Stimulated activated CD4-positive, alpha-beta T cell treated with anti-CD3 and anti-CD28 coated beads, Interleukin-12 subunit alpha, Interleukin-12 subunit beta, amount 100 ng/mL, for 4 hours (primary cell): ENCODE results near the gene AUTS2.

Experiments used
- DNase-seq: peaks from one replicate; pipeline ENCODE4 v3.0.0-alpha.2; 2020

Gene AUTS2

DNA sequence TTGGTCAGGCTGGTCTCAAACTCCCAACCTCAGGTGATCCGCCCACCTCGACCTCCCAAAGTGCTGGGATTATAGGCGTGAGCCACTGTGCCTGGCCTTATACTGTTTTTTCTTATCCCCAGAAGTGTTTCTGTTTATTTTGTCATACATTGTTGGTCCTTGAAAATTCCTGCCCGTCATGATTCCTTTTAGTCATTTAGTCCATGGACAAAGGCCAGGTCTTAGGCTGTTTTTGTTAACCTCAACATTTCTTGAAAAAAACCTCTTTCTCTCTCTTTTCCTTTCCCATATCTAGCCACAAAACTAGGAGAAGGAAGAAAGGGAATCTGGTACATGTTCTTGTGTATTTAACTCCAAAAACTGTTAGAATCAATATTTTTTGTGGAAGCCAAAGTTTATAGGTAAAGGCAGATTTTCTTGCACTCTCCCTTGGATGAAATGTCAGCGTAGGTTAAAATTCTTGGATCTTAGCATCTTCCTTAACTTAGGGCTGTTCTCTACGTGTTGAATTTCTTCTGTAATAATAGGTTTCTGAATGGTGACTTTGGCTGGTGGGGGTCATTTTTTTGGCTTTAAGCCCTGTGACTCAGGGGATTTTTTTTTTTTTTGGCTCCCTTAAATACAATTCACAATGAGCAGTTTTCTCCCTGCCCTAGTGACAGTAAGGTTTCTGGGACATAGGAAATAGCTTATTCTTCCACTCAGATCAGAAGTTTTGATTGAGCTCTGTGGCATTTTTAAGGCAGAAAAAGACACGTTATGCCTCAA lies 500.8 kb downstream of the AUTS2 start:
- DNase-seq = no peak

DNA sequence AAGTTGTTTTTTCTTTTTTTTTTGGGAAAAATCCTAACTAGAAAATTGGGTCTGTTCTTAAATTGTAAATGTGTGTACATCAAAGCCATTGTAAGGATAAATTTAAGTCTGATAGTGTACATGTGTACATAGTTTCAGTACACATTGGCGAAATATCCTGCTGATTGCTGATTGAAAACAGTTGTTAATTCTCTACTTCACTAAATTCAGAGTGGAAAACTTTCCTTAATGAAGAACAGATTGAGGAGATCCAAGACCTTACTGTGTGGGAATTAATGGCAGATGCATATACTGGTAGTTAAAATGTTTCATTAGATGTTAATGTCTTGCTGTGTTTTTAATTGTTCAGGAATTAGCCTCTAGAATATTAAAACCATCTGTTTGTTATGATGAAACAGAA lies 506.0 kb downstream of the AUTS2 start:
- DNase-seq = no peak

DNA sequence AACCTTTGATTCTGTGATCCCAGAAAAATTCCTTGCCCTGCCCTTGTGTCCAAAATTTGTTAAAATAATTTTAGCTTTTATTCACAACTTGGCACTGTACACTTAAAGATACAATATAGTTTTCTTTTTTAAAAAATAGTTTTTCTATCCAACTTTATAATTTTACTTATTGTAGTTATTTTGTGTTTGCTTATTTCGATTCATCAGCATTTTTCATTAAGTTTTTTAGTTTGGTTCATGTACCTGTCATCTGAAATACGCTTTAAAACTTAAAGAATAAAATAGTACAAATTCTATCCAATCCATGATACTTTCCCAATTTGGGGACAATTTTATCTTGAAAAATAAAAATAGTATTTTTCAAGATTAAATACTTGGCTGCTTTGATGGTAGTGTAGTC lies 514.8 kb downstream of the AUTS2 start:
- DNase-seq = no peak

DNA sequence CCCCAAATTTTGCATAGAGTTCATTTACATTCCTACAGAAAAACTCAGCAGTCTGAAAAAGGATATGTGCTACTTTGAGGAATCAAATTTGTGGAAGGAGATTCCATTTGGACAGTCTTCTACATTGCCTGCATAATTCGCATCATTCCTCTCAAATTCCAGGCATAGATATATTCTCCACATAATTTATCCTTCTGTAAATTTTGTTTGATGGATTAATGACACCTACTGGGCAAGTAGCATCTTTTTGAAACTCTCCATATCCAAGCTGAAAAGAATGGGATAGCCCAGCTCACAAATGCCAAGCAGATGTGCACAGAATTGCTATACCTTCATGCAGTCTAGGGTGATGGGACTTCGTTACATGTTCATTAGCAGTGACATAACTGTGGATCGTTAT lies 515.3 kb downstream of the AUTS2 start:
- no peak for DNase-seq

DNA sequence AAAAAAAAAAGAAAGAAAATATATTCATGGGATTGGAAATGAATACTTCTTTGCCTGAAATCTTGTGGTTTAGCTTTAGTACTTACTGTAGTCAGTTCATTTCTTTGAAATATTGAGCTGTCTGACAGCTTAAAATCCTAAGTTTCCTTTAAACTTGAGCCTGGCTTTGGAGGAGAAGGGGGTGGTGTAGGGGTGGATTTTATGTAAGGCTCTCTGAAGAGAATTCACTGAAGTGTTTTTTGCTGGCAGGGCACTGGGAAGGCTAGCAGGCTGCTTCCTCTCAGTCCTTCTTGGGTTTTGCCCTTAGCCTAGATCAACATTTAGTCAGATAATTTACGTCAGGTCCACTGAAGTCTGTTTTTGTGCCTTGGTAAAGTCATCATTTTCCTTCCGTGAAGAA lies 516.5 kb downstream of the AUTS2 start:
- no peak for DNase-seq

DNA sequence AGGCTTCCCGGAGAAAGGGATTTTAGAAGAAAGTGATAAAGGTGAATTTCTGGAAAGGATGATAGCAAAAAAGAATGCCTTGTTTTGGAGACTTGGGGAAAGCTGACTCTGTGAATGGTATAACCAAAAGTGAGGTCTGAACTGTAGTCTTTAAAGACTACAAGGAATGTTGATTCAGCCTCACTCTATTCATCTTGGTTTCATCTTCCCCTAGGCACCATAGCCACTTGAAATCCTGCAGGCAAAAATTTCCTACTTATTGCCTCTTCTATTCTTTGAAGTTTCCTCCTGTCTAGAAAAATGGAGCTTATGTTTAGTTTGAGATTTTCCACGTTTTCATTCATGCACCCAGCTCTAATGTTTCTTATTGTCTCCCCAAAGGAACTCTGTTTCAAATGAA lies 518.0 kb downstream of the AUTS2 start:
- DNase-seq = no peak

DNA sequence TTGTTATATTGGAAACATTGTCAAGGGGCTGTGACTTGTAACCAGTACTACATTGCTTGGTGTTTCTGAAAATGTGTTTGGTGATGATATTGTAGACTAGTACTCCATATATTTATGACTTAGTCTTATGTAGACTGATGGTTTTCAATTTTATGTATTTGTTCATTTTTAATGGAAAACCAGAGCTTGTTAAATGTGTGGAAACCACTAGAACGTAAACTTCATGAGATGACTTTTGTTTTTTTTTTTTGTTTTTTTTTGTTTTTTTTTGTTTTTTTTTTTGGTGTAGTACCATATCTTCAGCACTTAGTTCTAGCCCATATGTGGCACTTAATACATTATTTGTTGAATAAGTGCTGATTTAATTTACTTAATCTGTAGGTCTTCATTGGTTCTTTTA lies 518.6 kb downstream of the AUTS2 start:
- no peak for DNase-seq

DNA sequence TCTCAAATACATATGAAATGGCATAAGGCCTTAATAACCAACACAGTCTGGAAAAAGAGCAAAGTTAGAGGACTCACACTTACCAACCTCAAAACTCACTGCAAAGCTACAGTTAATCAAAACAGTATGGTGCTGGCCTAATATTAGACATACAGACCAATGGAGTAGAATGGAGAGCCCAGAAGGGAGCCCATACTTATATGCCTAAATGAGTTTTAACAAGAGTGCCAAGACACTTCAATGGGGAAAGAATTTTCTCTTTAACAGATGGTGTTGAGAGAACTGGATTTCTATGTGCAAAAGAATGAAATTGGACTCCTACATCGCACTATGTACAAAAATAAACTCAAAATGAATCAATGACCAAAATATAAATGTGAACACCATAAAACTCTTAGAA lies 522.6 kb downstream of the AUTS2 start:
- DNase-seq = no peak

DNA sequence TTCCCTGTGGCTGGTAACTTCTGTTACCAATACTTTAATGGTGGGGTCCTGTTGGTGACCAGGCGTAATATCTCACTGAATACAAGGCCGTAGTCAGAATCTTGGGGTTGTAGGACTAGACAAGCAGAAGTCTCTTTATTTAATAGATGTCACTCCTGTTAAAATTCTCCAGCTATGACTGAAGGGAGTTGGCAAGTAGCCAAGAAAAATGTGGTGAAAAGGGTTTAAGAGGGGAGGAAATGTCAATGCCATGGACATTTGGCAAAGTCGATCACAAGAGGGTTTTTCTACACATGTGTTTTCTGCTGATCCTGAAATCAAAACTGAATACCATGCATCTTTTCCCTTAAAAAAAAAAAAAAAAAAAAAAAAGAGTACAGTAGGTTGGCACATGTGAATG lies 533.5 kb downstream of the AUTS2 start:
- no peak for DNase-seq

DNA sequence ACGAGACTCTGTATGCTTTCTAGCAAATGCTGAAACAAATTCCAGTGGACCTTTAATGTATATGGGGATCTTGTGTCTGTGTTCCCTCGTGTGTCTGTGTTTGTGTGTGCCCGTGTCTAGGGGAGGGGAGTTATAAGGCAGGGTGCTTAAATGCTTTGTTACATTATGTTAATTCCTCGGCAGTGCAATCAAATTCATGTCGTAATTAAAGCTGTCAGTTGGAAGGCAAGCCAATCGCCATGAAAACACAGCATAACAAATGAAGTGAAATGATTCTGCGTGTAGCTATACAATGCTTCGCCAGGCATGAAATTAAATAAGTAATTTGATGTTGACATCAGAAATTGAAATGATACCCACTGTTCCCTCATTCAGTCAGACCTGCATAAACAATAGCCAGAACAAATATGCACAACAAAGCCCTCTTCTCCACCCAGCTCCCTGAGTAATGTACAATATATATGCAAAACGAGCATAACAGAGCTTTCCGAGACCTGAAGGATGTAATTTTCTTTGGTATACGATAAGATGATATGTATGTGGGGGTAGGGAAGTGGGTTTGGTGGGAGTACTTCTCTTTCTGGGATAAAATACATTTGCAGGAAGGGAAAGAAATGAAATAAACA lies 534.1 kb downstream of the AUTS2 start:
- no peak for DNase-seq

DNA sequence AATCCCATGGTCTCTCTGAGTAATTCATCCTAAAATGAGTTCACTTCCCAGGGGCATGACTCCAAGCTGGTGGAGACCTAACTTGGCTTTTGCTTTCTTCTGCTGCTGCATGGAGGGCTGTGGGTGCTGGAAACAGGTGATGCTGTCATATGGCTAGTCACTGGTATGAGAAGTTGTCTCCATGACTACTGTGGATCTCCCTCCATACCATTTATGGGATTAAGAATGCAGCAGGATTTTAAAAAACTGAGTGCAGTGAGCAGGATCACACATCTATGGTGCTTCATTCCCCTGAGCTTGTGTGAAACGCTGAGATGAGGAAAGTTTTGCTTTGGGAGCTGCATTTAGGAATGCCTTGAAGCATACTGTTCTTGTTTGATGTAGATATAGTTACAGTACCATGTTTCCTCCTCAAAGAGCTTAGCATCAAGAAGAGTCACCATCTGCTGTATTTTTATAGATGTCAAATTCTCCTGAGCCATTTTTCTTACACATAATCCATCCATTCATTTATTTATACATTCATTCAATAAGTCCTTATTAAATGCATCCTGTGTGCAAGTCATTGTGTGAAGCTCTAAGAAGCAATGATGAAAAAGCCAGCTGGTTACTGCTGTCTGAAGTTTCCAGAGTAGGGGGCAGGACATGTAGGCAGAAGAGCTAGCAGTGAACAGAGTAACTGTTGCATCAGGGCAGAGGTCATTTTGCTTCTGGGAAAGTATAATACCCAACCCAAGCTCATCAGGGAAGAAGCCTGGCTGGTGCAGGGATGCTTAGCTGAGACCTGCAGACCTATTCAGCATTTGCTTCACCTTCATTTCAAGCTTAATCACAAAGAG lies 534.8 kb downstream of the AUTS2 start:
- no peak for DNase-seq

DNA sequence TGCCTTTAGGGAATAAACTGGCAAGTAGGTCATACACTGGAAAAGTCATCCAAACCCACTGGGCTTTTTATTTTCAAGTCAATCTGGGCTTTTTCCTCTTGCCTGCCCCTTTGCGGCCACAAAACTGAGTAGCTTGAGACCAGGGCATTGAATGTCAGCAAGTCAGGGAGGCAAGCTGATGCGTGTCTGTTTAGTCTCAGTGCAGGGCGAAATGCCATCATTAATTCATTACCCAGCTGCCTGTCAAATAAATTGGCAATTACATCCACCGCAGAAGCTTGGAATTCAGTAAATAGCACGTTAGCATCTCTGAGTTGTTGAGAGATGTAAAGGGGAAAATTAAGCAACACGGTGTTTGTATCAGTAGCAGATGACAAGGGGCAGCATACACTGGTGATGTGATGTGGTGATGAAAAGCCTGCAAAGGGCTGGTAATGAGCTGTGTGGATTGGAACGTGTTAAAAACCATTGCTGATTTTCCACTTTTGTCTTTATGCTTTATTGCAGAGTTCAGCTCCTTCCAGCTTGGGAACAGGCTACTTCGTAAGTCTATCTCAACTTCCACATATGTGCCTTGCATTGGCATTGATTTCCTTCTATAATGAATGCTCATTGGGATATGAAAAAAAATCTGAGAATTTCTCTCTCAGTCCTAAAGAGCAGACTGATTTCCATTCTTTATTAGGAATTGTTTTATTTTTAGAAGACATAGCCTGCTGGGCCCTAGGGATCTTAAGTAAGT lies 535.9 kb downstream of the AUTS2 start:
- no peak for DNase-seq

DNA sequence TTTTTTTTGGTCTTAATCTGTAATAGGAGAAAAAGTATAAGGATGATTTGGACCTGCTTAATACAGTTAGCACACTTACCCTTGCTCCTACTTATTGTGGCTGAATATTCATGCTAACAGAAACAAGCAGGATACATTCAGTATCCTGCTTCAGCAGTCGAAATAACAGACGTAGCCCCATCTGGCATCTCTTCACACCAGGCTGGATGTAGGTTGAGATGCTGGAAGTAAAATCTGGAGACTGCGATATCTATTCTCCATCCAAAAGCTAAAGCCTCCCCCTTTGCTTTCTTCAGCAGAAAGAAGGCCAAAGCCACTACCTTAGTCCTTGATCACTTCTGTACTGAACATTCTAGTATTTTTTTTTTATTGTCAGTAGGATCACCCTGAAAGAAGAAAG lies 537.4 kb downstream of the AUTS2 start:
- no peak for DNase-seq

DNA sequence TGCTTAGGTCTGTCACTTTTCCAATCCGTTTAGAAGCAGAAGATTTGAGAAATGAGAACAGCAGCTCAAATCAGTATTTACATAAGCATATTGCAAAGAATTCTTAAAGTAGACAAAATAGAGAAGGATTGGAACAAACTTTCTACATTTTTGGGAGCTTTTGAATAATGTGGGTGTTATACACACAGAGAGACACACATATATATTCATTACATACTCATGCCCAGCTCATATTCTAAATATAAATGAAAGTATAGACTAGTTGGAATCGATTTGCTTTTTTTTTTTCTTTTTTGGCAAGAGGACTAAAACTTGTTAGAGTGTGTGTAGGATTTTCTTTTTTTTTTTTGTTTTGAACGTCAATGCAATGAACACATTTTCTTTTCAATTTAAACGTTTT lies 538.9 kb downstream of the AUTS2 start:
- DNase-seq = no peak

DNA sequence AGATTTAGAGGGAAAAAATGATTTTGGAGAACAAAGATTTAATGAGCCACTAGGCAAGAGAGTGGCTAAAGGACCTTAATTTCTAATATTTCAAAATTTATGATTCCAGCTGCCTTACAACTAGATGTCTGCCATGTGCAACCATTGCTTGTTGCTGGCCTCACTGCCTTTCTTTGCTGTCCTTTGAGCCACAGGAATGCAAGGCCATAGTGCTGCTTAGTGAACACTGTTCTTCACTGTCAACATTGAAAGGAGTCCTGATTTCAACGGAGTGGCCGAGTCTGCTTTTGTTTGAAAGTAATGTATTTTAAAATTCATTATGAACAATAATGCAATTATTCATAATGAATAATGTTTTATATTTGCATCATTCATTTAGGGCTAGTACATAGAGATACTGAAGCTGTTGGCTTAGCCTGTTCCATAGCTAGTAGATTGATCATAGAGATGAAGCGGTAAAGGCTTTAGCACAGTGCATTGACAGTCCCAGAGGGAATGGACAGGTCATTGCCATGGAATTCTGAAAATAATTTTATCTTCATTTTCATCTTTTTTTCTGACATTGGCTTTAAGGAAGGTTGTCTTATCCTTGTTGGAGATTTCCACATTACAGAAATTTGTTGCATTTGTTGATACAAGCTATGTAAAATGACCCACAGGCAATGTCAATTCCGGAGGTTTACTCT lies 544.1 kb downstream of the AUTS2 start:
- no peak for DNase-seq

DNA sequence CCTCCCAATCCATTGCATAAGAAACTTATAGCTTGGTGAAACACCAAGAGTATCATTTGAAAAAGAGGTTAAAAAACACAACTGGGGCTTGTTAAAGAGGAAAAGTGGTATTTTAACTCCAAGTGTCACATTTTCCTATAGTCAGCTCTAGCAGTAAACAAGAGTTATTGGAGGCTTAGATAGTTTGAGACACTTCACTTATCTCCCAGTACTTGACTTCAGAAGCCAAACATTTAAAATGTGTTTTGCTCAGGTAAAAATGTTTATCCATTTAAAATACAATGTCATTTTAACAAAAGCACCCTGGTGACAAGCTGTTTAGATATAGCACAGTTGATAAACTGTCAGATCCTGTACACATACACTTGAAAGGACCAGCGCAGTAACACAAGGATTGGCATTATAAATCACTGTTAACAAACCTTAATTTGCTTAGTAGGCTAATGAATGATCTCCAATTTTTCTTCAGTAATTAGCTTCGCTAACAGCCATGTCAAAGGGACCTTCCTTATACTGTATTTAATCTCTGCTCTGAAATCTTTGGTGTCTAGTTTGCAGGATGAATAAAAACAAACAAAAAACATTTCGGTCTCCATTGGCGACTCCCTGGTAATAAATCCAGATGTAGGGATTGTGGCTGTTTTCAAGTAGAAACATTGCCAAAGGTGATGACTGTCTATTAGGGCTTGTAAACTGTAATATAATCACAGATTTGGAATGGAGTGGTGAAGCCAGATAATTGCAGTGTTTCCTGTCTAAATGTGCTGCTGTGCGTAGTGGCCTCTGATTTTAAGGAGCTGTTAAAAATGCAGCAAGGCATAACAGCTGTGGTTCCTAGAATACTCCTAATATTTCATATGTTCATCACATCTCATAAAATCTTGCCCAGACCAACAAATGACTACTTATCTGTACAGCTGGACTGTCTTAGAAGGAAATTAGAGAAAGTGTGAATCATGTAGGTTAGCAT lies 545.1 kb downstream of the AUTS2 start:
- no peak for DNase-seq

DNA sequence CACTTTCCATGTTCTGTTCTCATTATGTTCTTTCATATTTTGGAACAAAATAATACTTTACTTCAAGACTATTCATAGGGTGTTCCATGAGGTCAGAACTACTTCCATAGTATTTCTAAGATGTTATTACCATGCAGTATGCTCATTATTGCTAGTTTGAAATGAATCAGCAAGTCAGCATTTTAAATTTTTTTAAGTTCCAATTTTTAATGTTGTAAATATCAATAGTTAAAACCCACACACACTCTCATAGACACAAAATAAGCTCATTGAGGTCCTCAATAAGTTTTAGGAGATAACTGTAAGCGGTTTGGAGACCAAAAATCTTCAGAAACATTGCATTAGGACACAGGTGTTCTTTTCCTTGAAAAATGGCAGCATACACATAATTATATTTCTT lies 550.7 kb downstream of the AUTS2 start:
- no peak for DNase-seq

DNA sequence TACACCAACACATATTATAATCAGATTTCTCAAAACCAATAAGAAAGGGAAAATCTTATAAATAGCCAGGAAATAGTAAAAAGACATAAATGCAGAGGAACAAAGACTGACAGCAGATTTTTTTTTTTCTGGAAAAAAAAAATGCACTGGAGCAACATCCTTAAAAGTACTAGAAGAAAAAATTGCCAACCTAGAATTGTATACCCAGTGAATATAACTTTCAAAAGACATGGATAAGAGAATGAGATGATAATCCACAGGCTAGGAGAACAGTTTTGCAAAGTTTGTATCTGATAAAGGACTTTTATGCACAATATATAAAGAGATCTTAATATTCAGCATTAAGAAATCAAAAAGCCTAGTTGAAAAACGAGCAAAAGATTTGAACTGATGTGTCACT lies 554.0 kb downstream of the AUTS2 start:
- DNase-seq = no peak

DNA sequence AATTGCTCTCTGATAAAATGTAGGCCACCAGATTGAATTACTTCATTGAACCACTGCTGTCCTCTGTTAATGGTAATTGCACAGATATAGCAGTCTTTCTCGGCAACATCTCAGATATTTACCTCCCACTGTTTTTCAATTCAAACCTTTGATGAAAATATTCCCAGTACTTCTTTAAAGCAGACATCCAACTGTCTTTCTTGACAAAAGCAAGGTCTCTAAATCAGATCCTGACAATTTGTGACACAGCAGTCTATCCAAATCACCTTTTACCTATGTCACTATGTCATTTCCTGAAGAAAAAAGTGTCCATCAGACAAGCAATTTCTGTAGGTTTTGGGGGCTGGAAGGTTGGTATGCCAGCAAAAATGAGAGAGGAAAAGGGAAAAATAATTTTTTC lies 555.7 kb downstream of the AUTS2 start:
- DNase-seq = no peak

DNA sequence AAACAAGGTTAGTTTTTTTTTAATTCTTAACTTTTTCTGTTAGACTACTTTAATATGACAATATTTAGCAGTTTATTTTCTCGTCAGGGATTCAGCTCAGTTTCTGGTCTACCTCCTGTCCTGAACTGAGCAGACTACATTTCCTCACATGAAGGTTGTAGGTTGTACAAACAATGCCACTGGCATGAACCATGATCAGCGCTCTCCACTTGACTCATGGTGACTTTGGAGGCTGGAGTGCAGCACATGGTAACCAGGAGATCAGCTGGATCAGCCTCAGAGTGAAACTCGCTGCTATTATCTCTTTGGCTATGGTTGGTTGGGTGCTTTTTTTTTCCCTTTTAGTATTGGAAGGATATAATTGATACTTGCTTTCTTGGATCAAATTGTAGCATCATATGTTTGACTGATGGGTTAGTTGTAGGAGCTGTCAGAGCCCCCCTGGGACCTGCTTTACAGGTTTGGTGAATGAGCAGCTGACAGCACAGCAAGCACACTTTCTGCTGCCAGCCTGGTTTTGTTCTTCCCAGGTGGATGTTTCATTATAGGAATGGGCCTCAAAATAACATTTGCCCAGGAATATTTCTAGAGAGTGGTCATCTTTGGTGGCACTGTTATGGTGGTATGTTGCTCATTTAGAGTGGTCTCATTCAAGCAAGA lies 556.4 kb downstream of the AUTS2 start:
- DNase-seq = no peak

DNA sequence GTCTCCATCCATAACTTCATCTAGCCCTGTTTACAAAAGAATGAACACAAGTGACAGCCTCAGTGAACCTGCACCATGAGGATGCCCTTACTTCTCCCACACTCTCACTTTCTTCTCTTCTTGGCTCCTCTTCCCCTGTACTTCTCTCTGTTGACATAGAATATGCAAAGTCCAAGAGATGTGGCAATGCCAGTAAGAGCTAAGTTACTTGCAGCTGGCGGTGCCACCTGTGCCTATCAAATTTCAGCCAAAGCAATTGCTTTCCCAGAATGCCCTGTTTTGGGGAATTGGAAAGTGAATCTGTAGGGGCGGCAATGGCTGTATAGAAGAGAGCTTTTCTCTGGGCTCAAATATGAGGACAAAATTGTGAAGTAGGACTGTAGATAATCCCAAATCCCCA lies 557.8 kb downstream of the AUTS2 start:
- no peak for DNase-seq
